HG03521 (cell line): Measurements from ENCODE around the gene PRKAG2.
"Not testable (repeated sequence)": the region's sequence is repeated elsewhere in the genome, so short reads cannot be mapped to it uniquely, and the experiment has no call there.

Experiments
- ATAC-seq: cut with Tn5 transposase; IDR thresholded peaks from one replicate; pipeline ENCODE4 v1.9.1; 2021; ENCODE audit warnings: mild to moderate bottlenecking, moderate library complexity; ENCODE audit not compliant: unreplicated experiment

The PRKAG2 gene

DNA sequence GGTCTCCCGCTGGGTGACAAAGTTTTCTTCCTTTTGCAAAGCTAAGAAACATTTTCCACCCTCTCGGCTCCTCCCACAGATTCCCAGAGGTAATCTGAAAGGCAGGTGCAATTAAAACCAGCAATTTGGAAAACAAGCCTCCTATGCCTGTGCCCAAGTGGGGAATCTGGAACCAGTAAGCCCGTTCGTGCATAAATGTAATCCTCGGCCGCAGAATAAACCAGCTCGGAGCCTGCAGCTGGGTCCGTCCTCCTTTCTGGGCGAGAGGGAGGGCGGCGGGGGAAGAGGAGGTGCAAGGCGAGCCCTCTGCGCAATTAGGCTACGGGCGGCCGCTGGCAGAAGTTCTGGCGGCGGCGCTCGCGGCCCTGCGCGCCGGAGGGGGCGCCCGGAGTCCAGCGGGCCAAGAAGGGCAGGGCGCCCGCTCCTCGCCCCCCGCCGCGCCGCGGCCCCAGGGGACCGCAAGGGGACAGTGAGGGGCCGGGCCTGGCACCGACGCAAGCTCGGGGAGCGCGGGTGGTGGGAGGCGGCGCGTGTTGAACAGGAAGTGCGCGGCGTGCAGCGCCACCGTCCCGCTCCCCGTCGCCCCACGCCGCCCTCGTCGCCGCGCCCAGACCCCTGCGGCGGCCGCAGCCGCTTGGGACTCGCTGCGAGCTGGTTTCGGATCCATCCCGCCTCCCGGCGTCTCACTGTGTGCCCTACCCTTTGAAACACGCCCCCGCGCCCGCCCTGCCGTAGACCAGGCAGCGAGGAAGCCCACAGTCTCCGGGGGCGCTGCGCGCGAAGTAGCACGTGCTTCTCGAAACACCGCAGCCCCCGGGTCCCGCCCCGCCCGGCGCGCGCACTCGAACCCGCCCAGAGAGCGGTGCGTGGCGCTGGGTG lies at the start of gene PRKAG2:
Gene PRKAG2, minus strand, starts transcription at position 217 of the 879 bp plus-strand sequence. CDS start 495 bp downstream, outside the sequence.
- ATAC-seq: peak; percentile 52

DNA sequence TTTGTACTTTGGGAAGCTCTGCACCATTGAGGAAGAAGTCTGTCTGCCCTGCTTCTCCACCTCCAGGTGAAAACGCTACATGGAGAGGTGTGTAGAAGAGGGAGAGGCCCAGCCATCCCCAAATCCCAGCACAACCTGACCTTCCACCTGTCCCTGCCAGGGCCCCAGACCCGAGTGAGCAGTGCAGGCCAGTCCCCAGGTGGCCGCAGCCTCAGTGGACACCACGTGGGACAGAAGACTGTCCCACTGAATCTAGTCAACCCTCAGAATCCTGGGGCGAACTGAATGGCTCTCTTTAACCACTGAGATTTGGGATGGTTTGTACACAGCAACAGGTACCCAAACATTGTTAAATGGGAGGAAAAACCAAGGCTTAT lies 49.4 kb upstream of the PRKAG2 start:
- ATAC-seq: no peak

DNA sequence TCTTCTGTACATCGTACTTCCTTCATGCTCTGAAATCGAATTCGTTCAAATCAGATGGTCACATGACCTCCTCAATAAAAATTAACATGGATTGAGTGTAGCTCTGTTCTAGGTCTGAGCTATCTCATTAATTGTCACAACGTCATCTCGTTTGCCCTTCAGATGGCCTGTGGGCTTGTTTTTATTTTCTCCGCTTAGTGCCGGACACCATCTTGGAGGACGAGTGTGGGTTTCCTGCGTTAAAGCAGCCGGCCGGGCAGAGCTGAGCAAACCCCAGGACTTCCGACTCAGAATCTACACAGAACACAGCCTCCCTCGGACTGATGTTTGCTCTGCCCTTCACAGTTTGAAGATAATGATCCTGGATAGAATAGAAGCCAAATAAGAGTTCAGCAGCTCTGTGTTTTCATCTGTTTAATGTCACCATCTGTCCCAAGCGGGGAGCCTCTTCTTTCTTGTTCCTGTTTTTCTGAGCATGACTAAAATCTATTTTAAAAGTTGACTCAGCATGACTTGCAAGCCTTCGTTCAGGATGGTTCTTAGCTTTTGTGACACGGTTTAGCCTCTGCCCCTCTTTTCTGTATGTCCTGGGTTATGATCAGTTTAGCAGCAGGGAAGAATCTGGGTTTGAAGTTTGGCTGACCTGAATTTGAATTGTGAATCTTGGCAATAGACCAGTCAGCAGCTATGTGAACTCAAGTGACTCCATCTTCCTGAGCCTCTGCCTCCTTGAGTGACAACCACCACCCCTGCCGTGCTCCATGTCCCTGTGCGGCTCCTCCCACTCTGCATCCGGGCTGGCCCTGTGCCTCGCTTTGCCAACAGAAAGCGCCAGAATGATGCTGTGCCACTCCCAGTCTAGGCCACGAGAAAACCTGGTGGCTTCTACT lies 48.8 kb upstream of the PRKAG2 start:
- ATAC-seq: no peak

DNA sequence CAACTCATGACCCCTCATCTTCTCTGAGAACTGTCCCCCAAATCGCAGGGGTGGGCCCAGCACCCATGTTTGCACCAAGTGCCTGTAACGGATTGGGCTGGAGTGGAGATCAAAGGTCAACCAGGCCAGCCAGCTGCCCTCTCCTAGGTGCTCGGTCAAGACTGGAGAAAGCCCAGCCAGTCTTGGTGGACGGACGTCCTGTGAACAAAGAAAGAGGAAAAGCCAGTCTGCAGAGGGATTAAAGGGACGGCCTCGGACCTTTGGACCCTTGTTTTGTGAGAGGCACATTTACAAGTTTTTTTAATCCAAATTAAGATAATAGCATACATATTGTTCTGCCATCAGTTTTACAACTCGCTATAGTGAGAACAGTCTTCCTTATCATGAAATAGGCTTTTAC lies 47.6 kb upstream of the PRKAG2 start:
- ATAC-seq: no peak

DNA sequence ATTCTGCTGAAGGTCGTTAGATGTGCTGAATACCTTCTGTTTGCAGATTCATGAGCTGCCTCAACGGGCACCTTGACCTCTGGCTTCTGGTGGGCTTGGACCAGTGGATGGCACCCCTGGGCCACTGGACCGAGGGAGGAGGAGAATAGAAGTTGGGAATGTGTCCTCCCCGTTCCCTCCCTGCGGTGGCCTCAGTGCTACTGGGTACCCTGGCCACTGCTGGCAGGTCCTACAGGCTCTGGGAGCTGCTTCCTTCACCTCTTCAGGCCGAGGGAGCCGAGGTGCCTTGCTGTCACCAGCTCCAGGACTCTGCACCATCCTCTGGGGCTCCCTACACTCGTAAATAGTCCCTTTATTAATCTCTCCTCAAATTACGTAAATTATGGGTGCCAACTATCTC lies 47.1 kb upstream of the PRKAG2 start:
- ATAC-seq: no peak

DNA sequence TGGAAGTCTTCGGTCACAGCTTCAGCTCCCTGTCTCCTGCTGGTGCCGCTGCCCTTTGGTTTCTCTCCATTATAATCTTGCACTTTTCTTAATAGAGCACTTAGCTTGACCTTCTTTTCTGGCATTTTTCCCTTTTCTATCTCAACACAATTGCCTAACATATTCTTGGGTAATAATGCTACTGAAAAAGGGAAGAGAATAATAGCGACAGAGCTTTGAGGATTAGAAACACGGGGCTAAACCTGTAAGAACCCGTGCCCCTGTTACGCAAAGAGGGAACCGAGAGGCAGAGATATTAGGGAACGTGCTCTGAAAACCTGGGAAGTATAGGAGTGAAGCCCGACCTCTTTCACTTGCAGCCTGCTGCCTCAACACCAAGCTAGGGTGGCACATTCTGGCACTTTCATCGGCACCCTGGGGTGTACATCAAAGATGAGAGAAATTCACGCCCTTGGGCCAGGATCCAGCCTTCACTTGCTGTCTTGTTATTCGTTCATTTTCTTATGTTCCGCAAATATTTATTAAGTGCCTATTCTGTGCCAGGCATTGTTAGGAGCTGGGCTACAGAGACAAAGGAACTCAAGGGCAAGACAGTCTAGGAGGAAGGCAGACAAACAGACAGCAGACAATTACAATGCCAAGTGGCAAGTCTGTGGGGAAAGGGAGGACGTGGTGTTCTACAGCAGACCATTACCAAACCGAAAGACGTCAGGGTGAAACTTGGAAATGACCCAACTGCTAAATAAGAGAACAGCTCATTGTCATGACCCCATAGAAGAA lies 46.4 kb upstream of the PRKAG2 start:
- no peak for ATAC-seq

DNA sequence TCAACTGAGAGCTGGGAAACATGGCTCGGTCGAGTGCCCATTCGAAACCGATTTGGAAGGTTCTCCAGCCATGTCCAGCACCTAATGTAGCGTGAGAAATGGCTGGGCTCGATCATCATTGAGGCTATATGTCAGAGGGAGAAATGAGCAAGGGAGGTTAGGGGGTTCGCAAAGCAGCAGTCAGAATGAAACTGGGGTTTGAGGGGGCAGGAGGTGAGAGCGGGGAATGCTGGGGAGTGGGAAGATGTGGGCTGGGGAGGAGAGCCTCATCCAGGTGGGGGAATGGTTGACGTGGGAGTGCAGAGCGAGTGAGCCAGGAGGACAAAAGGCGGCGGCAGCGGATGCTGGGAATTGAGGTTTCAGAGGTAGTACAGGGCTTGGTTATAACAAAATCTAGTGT lies 44.5 kb upstream of the PRKAG2 start:
- ATAC-seq: no peak

DNA sequence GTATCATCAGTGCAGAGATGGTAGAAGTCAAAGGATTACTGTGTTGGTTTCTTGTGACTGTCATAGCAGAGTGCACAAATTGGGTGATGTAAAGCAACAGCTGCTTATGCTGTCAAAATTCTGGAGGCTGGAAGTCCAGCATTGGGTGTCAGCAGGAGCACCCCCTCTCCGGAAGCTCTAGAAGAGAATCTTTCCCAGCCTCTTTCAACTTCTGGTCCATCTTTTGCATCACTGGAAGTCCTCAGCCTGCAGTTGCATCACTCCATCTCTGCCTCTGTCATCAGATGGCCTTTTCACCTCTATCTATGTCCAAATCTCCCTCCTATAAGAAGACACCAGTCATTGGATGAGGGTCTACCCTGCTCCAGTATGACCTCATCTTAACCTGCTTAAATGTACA lies 43.6 kb upstream of the PRKAG2 start:
- ATAC-seq: no peak

DNA sequence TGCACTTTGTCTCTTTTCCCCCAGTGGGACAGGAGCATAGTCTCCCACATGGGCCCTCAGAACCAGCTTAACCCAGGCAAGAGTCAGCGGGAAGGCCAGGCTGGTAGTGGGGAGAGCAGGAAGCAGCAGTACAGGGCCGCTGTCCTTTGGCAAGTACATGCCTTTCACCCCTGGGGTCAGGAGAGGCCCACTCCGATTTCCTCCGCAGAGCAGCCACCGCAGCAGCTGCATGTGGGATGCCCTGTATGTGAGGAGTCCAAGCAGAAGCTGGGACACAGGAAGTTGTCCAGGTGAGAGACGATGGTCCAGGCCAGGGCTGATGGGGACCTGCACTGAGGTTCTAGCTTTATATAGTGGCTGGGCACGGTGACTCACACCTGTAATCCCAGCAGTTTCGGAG lies 42.7 kb upstream of the PRKAG2 start:
- ATAC-seq: no peak

DNA sequence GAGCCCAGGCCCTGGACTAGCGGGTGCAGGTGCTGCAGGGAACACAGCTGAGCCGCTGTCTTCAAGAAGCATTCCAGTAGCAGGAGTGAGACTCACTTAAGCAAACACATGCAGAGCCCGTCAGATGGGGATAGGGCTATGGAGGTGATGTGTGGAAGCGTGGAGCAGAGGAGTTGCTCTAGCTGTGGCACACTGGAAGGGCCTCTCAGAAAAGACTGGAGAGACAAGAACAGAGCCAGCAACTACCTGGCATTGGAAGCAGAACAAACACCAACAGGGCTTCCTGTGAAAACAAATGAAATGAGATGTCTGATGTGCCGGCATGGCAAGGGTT lies 41.6 kb upstream of the PRKAG2 start:
- ATAC-seq: no peak

DNA sequence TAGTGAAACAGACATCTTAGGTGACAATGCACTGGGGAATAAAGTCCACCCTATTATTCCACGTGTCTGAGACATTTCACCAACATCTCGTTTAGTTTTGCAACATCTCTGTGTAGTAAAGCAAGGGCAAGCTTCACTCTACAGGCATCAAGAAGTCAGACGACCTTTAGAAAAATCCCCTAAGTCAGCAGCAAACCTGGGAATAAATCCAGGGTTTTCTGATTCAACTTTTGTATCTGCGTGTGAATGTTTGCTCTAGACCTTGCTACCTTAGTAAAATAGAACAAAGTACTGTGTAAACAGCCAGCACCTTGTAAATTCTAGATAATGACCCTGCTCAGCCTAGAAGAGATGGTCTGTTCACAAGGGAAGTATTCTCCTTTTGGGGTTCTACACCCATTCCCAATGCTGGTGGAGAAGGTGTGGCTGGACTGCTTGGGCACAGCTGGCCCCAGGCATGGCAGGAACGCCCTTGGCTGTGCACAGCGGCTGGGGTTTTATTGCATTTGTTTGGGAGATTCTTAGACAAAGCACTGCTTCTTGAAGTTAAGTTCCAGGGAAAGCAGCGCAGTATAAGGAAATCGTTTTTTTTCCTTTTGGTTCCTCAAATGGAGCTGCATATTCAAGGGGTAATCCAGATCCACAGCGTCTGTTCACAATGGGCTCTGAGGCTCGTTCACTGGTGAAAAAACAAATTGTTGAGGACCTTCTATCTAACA lies 41.0 kb upstream of the PRKAG2 start:
- no peak for ATAC-seq

DNA sequence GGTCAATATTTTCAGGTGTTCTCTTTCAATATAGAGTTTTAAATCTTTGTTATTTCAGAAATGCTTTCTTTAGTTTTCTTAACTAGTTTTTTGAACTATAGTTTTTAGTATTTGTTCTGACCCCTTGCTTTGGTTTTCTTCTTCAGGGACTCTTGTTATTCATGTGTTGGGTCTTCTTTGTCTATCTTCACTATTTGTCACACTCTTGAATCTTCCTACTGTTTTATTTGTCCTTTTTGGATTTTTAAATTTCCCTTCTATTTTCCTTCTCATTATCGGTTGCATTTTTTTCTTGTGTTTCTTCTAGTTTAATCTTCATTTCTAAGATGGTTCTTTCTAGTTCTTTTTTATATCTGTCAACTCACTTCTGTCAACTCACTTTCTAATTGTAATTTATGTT lies 37.1 kb upstream of the PRKAG2 start:
- ATAC-seq: no peak

DNA sequence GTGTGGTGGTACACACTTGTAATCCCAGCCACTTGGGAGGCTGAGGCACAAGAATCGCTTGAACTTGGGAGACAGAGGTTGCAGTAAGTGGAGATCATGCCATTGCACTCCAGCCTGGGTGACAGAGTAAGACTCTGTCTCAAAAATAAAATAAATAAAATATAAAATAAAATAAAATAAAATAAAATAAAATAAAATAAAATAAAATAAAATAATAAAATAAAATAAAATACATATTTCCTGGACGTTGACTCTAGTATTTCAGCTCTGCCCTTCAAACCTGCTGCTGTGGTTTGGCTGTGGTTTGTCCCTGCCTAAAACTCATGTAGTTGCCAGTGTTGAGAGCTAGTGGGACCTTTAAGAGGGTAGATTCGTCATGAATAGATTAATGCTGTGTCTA lies 33.7 kb upstream of the PRKAG2 start:
- ATAC-seq: not testable (repeated sequence)

DNA sequence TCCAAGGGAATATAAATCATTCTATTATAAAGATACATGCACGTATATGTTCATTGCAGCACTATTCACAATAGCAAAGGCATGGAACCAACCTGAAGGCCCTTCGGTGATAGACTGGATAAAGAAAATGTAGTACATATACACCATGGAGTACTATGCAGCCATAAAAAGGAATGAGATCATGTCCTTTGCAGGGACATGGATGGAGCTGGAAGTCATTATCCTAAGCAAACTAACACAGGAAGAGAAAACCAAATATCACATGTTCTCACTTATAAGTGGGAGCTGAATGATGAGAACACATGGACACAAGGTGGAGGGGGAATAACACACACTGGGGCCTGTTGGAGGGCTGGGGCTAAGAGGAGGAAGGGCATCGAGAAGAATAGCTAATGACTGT lies 30.2 kb upstream of the PRKAG2 start:
- not testable (repeated sequence) for ATAC-seq

DNA sequence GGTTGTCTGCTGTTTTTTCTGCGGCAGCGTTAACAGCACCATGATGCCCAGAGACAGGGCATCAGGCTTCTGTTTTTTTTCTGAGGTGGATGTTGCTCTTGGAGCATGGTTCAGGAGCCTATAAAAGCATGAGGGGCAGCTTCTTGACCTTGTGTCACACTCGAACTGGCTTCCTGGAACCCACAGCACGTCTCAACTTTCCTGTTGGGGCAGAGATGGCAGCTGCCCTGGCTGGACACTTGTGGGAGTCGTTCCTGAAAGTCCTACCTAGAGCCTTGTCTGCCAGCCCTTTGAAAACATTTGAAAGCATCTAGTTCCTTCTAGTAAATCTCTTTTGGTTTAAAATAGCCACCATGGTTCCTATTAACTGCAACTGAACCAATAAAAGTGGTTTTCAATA lies 28.9 kb upstream of the PRKAG2 start:
- ATAC-seq: no peak

DNA sequence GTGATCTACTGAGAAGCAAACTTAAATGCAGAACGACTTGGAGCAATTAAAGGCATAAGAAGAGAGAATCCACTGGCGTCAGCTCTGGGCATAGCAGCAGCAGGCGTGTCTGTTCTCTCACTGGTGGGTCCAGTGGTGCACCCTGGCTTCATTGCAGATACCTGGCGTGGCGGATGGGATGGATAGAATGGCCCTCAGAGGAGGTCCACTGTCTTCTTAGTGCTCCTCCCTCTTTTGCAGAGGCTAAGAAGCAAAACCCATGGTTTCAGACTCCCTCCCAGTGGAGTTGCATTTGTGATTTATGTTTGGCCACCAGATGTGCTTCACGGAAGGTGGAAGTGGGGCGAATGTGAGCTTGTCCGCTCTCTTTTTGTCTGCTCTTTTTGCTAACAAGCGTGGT lies 28.4 kb upstream of the PRKAG2 start:
- ATAC-seq: no peak

DNA sequence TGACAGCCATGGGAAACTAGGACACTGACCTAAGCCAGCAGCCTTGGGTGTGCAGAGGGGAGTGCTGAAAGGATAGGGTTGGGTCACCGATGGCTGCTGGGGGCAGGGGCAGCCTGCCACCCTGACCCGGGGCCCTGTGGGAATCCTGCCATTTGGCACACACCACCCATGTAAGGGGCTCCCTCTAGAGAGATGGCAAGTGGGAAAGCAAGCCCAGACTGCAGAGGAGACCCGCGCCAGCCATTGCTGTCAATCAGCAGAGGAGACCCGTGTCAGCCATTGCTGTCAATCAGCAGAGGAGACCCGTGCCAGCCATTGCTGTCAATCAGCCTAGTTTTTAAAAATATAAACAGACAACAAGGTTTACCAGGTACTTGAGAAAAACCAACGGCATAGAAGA lies 27.4 kb upstream of the PRKAG2 start:
- ATAC-seq: no peak

DNA sequence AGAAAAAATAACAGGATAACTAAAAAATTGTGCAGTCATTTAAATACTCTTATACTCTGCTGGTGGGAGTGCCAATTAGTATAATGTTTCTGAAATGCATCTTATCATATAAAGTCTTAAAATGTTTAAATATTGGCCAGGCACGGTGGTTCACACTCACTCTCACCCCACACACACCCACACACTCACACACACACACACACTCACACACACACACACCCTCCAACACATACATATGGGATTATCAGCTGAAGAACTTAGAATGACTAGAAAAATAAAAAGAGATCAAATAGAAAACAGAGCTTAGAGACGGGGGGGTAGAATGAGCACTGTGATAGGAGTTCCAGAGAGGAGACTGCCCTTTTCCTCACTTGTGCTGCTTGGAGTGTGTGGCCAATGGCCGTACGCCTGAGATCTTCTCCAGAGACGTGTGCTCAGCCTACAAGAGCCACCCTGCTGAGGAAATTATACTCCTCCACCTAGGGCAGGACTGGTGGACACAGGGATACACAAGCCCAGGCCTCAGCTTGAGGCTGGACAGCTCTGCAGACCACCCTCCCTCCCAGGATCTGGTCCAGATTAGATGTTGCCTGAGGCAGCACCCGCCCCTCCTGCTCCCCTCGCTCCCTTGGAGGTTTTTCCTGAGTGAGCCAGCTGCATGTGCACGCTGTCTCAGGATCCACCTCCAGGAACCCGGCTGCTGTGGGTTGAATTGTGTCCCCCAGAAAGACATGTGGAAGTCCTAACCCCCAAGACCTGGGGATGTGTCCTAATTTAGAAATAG lies 26.5 kb upstream of the PRKAG2 start:
- ATAC-seq: no peak

DNA sequence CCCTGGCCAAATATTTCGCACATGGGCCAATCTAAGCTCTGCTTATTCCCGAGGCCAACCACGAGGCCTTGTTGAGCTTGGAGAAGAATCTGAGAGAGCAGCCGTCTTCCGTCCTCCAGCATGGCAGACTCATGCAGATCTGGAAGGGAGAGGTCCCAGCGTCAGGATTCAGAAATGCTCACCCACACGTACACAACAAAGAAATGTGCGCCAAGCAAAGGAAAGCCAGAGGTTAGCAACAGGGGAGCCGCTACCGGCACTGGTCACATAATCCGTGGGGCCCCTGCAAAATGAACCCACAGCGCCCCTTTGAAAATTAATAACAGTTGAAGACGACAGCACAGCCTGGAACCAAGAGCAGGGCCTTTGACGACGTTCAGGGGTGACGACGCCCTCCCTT lies 25.4 kb upstream of the PRKAG2 start:
- no peak for ATAC-seq

DNA sequence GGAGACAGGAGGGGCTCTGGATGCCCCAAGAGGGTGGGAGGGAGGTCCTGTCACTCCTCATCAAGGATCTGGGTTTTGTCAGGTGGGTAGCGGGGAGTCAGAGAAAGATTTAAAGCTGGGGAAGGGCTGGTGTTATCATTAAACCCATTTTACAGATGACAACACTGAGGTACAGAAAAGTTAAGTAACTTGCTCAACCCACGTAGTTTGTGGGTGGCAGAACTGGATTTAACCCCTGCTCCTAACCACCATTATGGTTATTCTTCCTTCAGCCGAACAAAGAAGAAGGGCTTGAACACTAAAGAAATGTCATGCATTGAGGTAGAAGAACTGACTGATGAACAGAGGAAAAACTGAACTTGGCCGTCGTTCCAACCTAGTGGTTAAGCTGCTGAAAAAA lies 24.9 kb upstream of the PRKAG2 start:
- no peak for ATAC-seq
